K562 (cell line): ENCODE results near the gene PKD1. TPM values are rescaled to one million over a fixed set of nuclear protein-coding genes. Genes with fewer than 3 reads are reported as not detected.
A peak's percentile ranks its signal among the peaks of the same experiment; 100 is the strongest.

Experiments used
- CBX5 ChIP-seq: IDR thresholded peaks from 2 replicates; pipeline ENCODE4 v1.6.1; 2014; ENCODE audit warnings: low read depth, borderline replicate concordance
- CSDE1 ChIP-seq, 2 experiments: fragments of 450-650 bp; IDR thresholded peaks; 2 replicates each; pipeline ENCODE4 v1.6.1; 2016; ENCODE audit warnings: mild to moderate bottlenecking in 1 of 2
- ELK3 ChIP-seq: fragments of 450-650 bp; formaldehyde crosslinking; IDR thresholded peaks from 2 replicates; pipeline ENCODE4 v1.4.0; 2020; ENCODE audit warnings: mild to moderate bottlenecking
- EZH2 ChIP-seq: IDR thresholded peaks from 2 replicates; pipeline ENCODE4 v1.6.1; 2012; ENCODE audit warnings: low read depth, mild to moderate bottlenecking, inconsistent platforms, low read length, borderline replicate concordance
- HCFC1 ChIP-seq: IDR thresholded peaks from 2 replicates; pipeline ENCODE4 v1.6.1; 2012; ENCODE audit warnings: low read depth, low read length, improper control_type of control experiment
- MYNN ChIP-seq, 2 experiments: sonication (generic); formaldehyde crosslinking in 1 of 2; IDR thresholded peaks; 2 replicates each; pipeline versions ENCODE4 v1.5.0 to v1.6.1; 2016 to 2020; ENCODE audit warnings: antibody characterized with exemption in 1 of 2, missing genetic modification reagents in 1 of 2
- NRF1 ChIP-seq, 2 experiments: fragments of 450-650 bp; IDR thresholded peaks in 1 of 2; conservative IDR thresholded peaks in 1 of 2; 2 replicates each; pipeline ENCODE4 v1.6.1; 2014; ENCODE audit warnings: mild to moderate bottlenecking in 2 of 2
- POLR2A ChIP-seq: fragments of 450-650 bp; conservative IDR thresholded peaks from 2 replicates; pipeline ENCODE4 v1.6.1; 2016
- TSC22D4 ChIP-seq: fragments of 450-650 bp; IDR thresholded peaks from 2 replicates; pipeline ENCODE4 v1.6.1; 2016; ENCODE audit warnings: missing genetic modification characterization, missing biosample characterization, control low read depth
- ZBTB33 ChIP-seq: sonication (generic); formaldehyde crosslinking; IDR thresholded peaks from 2 replicates; pipeline ENCODE4 v1.8.1; 2023; ENCODE audit warnings: mild to moderate bottlenecking, missing genetic modification reagents
- ZNF12 ChIP-seq: sonication (generic); formaldehyde crosslinking; IDR thresholded peaks from 2 replicates; pipeline ENCODE4 v1.4.0; 2020; ENCODE audit warnings: mild to moderate bottlenecking, missing genetic modification reagents
- ZNF197 ChIP-seq: fragments of 200-800 bp; sonication (Bioruptor generic); IDR thresholded peaks from 2 replicates; pipeline ENCODE4 v1.6.1; 2016; ENCODE audit warnings: low read depth, missing genetic modification characterization, missing compliant biosample characterization
- ZSCAN29 ChIP-seq: fragments of 450-650 bp; IDR thresholded peaks from 2 replicates; pipeline ENCODE4 v1.6.1; 2017
- polyA plus RNA-seq, 8 experiments: library from polyadenylated mRNA; depleted of rRNA in 4 of 8; stranded (reverse) in 5 of 8; unstranded in 3 of 8; fragments of >200 nt; fragmentation: Nextera tagmentation in 2 of 8; fragmentation: Illumina TruSeq in 1 of 8; extraction: Ambion mirVana in 2 of 8; extraction: Trizol in 1 of 8; gene quantifications; 2 replicates each; pipeline versions ENCODE4 v1.2.1 to v1.2.3, GENCODE V29; 2011 to 2014; ENCODE audit warnings: inconsistent platforms in 1 of 8, missing spikeins in 1 of 8
- total RNA-seq, 7 experiments: library from RNA; depleted of rRNA in 6 of 7; stranded (reverse); fragments of >200 nt in 6 of 7; fragmentation: Illumina TruSeq in 2 of 7; extraction: Trizol in 2 of 7; gene quantifications; 2 replicates each; pipeline versions ENCODE4 v1.2.1 to v1.2.3, GENCODE V29; 2011 to 2021; ENCODE audit warnings: low replicate concordance in 1 of 7
- TF ChIP-seq, protein P1 (sequence below), 3 experiments: fragments of 200-800 bp in 1 of 3; fragments of 250-450 bp in 1 of 3; fragments of 450-650 bp in 1 of 3; sonication (Bioruptor Pico) in 1 of 3; sonication (Bioruptor generic) in 1 of 3; formaldehyde crosslinking in 1 of 3; IDR thresholded peaks; 2 replicates each; pipeline versions ENCODE4 v1.6.1 to v1.8.0; 2016 to 2022; ENCODE audit warnings: mild to moderate bottlenecking in 2 of 3, missing genetic modification characterization in 2 of 3, missing compliant biosample characterization in 1 of 3, moderate library complexity in 1 of 3
- TF ChIP-seq, protein P2 (sequence below): fragments of 450-650 bp; conservative IDR thresholded peaks from 2 replicates; pipeline ENCODE4 v1.6.1; 2016; ENCODE audit warnings: missing genetic modification characterization, low read depth, mild to moderate bottlenecking, control low read depth, missing compliant biosample characterization
- TF ChIP-seq, protein P3 (sequence below): sonication (generic); formaldehyde crosslinking; IDR thresholded peaks from 2 replicates; pipeline ENCODE4 v1.9.0; 2022; ENCODE audit warnings: mild to moderate bottlenecking, missing genetic modification reagents

PKD1 gene
- total and polyA plus RNA-seq, 9 of the 15 experiments (the other 6 are each of a cell fraction or from before 2014, with no cell fraction given): 0.23 to 93.5 (median 12.6) TPM

DNA sequence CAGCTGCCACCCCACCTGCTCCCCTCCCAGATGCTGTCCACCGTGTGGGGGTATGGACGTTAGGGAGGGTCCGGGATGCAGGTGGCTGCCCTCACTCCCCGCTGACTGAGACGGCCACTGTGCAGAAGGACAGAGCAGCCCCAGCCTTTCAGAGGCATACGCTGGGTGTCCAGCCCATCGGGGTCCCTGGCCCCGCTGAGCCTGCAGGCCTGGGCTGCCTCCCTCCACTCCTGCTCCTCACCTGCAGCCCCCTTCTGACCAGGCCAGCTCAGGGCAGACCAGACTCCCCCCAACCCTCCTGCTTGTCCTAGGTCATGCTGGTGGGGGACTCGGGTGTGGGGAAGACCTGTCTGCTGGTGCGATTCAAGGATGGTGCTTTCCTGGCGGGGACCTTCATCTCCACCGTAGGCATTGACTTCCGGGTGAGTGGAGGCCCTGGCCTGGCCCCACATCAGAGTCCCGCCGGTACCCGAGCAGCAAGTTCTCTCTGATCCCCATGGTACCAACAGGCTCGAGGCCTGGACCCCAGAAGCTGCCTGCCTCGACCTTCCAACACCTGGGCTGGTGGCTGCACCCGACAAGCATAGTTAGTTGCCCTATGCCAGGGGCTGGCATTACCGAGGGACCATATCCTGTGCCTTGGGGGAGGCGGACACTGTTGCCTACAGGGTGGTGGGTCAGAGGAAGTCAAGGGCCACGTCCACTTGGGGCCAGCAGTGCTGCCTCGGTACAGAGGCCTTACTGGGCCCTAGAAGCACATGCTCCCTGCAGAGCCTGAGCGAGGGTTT lies 14.1 kb upstream of the PKD1 start (continued):
- TF ChIP-seq, protein P1, sequence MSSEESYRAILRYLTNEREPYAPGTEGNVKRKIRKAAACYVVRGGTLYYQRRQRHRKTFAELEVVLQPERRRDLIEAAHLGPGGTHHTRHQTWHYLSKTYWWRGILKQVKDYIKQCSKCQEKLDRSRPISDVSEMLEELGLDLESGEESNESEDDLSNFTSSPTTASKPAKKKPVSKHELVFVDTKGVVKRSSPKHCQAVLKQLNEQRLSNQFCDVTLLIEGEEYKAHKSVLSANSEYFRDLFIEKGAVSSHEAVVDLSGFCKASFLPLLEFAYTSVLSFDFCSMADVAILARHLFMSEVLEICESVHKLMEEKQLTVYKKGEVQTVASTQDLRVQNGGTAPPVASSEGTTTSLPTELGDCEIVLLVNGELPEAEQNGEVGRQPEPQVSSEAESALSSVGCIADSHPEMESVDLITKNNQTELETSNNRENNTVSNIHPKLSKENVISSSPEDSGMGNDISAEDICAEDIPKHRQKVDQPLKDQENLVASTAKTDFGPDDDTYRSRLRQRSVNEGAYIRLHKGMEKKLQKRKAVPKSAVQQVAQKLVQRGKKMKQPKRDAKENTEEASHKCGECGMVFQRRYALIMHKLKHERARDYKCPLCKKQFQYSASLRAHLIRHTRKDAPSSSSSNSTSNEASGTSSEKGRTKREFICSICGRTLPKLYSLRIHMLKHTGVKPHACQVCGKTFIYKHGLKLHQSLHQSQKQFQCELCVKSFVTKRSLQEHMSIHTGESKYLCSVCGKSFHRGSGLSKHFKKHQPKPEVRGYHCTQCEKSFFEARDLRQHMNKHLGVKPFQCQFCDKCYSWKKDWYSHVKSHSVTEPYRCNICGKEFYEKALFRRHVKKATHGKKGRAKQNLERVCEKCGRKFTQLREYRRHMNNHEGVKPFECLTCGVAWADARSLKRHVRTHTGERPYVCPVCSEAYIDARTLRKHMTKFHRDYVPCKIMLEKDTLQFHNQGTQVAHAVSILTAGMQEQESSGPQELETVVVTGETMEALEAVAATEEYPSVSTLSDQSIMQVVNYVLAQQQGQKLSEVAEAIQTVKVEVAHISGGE (CRISPR knock-in tag; IDR thresholded peaks at IDR 0.05): no peak
- TF ChIP-seq HCFC1 (no peak), EZH2 (no peak), MYNN (IDR thresholded peaks at IDR 0.05) (0 out of 2 replicates have a peak, but pooled peaks have one; percentile 20), MYNN (CRISPR knock-in tag; IDR thresholded peaks at IDR 0.05) (no peak), ZNF12 (CRISPR knock-in tag) (no peak), ELK3 (no peak), POLR2A (peak; percentile 14; the same call in 1 of the 2 replicates), CSDE1 (IDR thresholded peaks at IDR 0.05) (no peak), ZBTB33 (CRISPR knock-in tag) (no peak), ZSCAN29 (no peak), TSC22D4 (tag) (no peak), CBX5 (no peak), NRF1 (conservative IDR thresholded peaks at IDR 0.05 in 1 of 2, IDR thresholded peaks at IDR 0.05 in 1 of 2) (no peak), ZNF197 (no peak)
- TF ChIP-seq, protein P2, sequence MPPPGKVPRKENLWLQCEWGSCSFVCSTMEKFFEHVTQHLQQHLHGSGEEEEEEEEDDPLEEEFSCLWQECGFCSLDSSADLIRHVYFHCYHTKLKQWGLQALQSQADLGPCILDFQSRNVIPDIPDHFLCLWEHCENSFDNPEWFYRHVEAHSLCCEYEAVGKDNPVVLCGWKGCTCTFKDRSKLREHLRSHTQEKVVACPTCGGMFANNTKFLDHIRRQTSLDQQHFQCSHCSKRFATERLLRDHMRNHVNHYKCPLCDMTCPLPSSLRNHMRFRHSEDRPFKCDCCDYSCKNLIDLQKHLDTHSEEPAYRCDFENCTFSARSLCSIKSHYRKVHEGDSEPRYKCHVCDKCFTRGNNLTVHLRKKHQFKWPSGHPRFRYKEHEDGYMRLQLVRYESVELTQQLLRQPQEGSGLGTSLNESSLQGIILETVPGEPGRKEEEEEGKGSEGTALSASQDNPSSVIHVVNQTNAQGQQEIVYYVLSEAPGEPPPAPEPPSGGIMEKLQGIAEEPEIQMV: no peak
- TF ChIP-seq, protein P3, sequence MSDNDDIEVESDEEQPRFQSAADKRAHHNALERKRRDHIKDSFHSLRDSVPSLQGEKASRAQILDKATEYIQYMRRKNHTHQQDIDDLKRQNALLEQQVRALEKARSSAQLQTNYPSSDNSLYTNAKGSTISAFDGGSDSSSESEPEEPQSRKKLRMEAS (CRISPR knock-in tag): peak; percentile 39; the same call in 1 of the 2 replicates
